Measurements from ENCODE around the gene BPGM.

GRCh38 chr7:134686786-134687185 is 40.1 kb downstream of the BPGM start:
- TF ChIP-seq CTCF (IDR thresholded peaks at IDR 0.05 in 2 of 3, conservative IDR thresholded peaks at IDR 0.05 in 1 of 3; ENCODE audit: borderline replicate concordance in 1 of 3, insufficient read depth in 1 of 3, low read depth in 2 of 3, low read length in 2 of 3) (peak in 2 of 3 experiments; percentile 37 to 46; a peak in 2 of 6 replicates), SRF (IDR thresholded peaks at IDR 0.05; ENCODE audit: low read depth) (no peak), EGR1 (IDR thresholded peaks at IDR 0.05; ENCODE audit: low read depth) (no peak)

All from HCT116 (cell line).